Upper lobe of right lung (tissue), 1 donor: ENCODE results near the gene EIF4G2. TPM values are rescaled to one million over a fixed set of nuclear protein-coding genes. Genes with fewer than 3 reads are reported as not detected.

Experiments used
- ATAC-seq: fragments of 200-7000 bp; cut with Tn5 transposase; one replicate; pipeline ENCODE4 v1.9.1; 2020; ENCODE audit warnings: mild to moderate bottlenecking, moderate library complexity
- DNase-seq: peaks from one replicate; pipeline ENCODE4 v3.0.0-alpha.2; 2020
- H3K27ac ChIP-seq: fragments of 200-600 bp; one replicate; pipeline ENCODE4 v1.8.0; 2022
- H3K27me3 ChIP-seq: fragments of 200-600 bp; one replicate; pipeline ENCODE4 v1.8.0; 2022; ENCODE audit warnings: mild to moderate bottlenecking
- H3K36me3 ChIP-seq: fragments of 200-600 bp; one replicate; pipeline ENCODE4 v1.8.0; 2022
- H3K4me1 ChIP-seq: fragments of 200-600 bp; one replicate; pipeline ENCODE4 v1.8.0; 2022
- H3K4me3 ChIP-seq: fragments of 200-600 bp; one replicate; pipeline ENCODE4 v1.8.0; 2022; ENCODE audit warnings: mild to moderate bottlenecking
- H3K9me3 ChIP-seq: fragments of 200-600 bp; one replicate; pipeline ENCODE4 v1.8.0; 2022
- intact Hi-C: fragments of 100-400 bp; cut with DNase I; formaldehyde crosslinking; loops from one replicate; pipeline ENCODE4 v1.11.0; 2022
- total RNA-seq: library from RNA; stranded (reverse); fragmentation: NEBNext Ultra II Directional; extraction: Animal tissue kit (Norgen Biotek cat#: 25700); gene quantifications from one replicate; pipeline ENCODE4 v1.2.1, GENCODE V29; 2021
- TF ChIP-seq, protein P1 (sequence below): fragments of 200-600 bp; IDR thresholded peaks from one replicate; pipeline ENCODE4 v1.8.0; 2022; ENCODE audit warnings: antibody characterized with exemption
- donor health status: DM: no; HTN: yes; CAD: no; lungs with severe emphysema.

The EIF4G2 gene
- total RNA-seq, 1 donor from 2014 or later: 801 TPM

DNA sequence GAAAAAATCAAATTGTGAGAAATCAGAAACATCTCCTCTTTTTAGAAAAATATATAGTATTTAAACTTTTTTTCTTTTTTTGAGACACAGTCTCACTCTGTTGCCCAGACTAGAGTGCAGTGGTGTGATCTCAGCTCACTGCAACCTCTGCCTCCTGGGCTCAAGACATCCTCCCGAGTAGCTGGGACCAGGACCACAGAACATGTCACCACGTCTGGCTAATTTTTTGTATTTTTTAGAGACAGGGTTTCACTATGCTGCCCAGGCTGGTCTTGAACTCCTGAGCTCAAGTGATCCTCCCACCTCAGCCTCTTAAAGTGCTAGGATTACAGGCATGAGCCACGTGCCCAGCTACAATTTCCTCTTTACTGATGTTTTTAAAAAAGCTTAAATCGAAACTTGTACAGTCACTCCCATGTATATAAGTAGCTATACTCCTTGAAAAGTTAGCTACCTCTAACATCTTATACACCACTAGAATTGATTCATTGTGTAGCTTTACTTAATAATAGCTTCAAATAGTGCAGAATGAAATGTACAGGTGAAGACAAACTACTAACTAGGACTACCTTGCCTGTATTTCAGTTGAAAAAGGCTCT lies 10.3 kb downstream of the EIF4G2 start:
- intact Hi-C loops: no loop called here

GRCh38 chr11:10797531-10797930 lies 11.2 kb downstream of the EIF4G2 start:
- Histone ChIP-seq H3K4me3 (no peak overlapping the region), H3K27ac (no peak overlapping the region), H3K36me3 (peaks cover 68% of the 10 kb centered on the region), H3K27me3 (no peaks in the 10 kb centered on the region), H3K9me3 (no peaks in the 10 kb centered on the region), H3K4me1 (peaks cover 15% of the 10 kb centered on the region)
- TF ChIP-seq, protein P1, sequence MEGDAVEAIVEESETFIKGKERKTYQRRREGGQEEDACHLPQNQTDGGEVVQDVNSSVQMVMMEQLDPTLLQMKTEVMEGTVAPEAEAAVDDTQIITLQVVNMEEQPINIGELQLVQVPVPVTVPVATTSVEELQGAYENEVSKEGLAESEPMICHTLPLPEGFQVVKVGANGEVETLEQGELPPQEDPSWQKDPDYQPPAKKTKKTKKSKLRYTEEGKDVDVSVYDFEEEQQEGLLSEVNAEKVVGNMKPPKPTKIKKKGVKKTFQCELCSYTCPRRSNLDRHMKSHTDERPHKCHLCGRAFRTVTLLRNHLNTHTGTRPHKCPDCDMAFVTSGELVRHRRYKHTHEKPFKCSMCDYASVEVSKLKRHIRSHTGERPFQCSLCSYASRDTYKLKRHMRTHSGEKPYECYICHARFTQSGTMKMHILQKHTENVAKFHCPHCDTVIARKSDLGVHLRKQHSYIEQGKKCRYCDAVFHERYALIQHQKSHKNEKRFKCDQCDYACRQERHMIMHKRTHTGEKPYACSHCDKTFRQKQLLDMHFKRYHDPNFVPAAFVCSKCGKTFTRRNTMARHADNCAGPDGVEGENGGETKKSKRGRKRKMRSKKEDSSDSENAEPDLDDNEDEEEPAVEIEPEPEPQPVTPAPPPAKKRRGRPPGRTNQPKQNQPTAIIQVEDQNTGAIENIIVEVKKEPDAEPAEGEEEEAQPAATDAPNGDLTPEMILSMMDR: no peak
- intact Hi-C loops: no loop called here
- ATAC-seq (peak; percentile 43), DNase-seq (no peak)

More for the DNA sequence above, 10.3 kb downstream of the EIF4G2 start:
- TF ChIP-seq, protein P1: no peak
- H3K4me3 ChIP-seq: no peak overlapping the region
- H3K27ac ChIP-seq: no peak overlapping the region
- peaks cover 77% of the 10 kb centered on the region for H3K36me3 ChIP-seq
- peak; percentile 28 for ATAC-seq
- H3K27me3 ChIP-seq: no peaks in the 10 kb centered on the region
- no peaks in the 10 kb centered on the region for H3K9me3 ChIP-seq
- H3K4me1 ChIP-seq: peaks cover 16% of the 10 kb centered on the region
- DNase-seq: no peak

- Histone ChIP-seq H3K27ac (no peak overlapping the region), H3K9me3 (no peaks in the 10 kb centered on the region), H3K4me1 (peaks cover 15% of the 10 kb centered on the region), H3K4me3 (no peak overlapping the region), H3K27me3 (no peaks in the 10 kb centered on the region), H3K36me3 (peaks cover 63% of the 10 kb centered on the region)
- no peak for ATAC-seq
- intact Hi-C loops: no loop called here
- TF ChIP-seq, protein P1: no peak
- no peak for DNase-seq
These were observed 11.7 kb downstream of the EIF4G2 start for GRCh38 chr11:10797001-10797400.

- Histone ChIP-seq H3K27me3 (no peaks in the 10 kb centered on the region), H3K4me3 (no peak overlapping the region), H3K4me1 (peaks cover 15% of the 10 kb centered on the region), H3K36me3 (peaks cover 55% of the 10 kb centered on the region), H3K27ac (no peak overlapping the region), H3K9me3 (no peaks in the 10 kb centered on the region)
- DNase-seq: no peak
- intact Hi-C loops: no loop called here
- ATAC-seq: no peak
- TF ChIP-seq, protein P1: no peak
These were observed 12.5 kb downstream of the EIF4G2 start for GRCh38 chr11:10796191-10796590.

DNA sequence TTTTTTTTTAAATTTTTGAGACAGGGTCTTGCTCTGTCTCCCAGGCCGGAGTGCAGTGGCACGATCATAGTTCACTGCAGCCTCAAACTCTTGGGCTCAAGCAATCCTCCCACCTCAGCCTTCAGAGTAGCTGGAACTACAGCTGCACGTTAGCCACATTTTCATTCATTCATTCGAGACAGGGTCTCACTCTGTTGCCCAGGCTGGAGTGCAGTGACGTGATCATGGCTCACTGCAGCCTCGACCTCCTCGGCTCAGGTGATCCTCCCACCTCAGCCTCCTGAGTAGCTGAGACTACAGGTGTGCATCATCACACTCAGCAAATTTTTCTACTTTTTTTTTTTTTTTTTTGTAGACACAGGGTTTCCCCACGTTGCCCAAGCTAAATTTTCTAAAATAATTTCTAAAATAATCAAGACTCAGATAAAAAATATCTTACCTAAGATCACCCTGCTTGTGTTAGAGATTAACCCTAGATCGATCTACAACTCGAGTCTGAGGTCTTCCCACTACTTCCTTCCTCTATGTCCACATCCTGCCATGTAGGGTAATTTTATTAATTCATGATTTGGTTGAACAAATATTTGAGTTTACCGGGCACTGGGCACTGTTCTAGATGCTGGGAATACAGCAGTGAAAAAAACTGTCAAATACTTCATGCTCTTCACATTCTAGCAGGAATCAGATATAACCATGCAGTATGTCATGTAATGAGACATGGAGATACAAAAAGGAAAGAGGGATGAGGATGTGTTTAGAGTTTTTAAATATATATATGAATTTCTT lies 15.1 kb downstream of the EIF4G2 start:
- peaks cover 5% of the 10 kb centered on the region for H3K4me1 ChIP-seq
- no peak for ATAC-seq
- no peak overlapping the region for H3K27ac ChIP-seq
- peaks cover 30% of the 10 kb centered on the region for H3K36me3 ChIP-seq
- no peaks in the 10 kb centered on the region for H3K9me3 ChIP-seq
- no peak overlapping the region for H3K4me3 ChIP-seq
- TF ChIP-seq, protein P1: no peak
- DNase-seq: no peak
- no peaks in the 10 kb centered on the region for H3K27me3 ChIP-seq
- intact Hi-C loops: loop anchor here (5.0 kb wide), 1 partner anchor 229 kb away; no protein-coding TSS in a partner anchor
